Erythroblast (primary cell): Measurements from ENCODE around the gene SNX5.

ENCODE experiments used
- GATA1 ChIP-seq: IDR thresholded peaks from 2 replicates; pipeline ENCODE4 v1.6.1; 2011; ENCODE audit warnings: low read depth, mild to moderate bottlenecking, control low read depth, low read length, moderate library complexity
- POLR2A ChIP-seq: IDR thresholded peaks from 2 replicates; pipeline ENCODE4 v1.6.1; 2011; ENCODE audit warnings: mild to moderate bottlenecking, low read length

DNA sequence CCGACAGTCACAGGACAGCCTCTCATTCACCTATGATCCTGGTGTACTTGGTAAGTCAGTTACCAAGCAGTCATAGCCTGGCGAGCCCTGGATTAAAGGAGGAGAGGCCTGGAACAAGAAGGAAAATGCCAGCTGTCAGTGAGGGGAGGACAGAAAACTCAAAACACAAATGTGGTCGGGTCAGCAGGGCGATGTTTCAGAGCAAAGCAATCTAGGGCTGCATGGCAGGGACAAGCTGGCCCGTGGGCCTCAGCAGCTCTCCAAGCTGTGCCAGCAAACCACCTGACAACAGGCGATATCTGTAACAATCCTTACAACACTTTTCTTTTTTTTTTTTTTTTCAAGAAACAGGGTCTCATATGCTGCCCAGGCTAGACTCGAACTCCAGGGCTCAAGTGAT lies 40.5 kb upstream of the SNX5 start:
- TF ChIP-seq POLR2A (no peak), GATA1 (no peak)
